Measurements from ENCODE around the gene FZD8.

FZD8 gene

GRCh38 chr10:35640474-35640873, 1.6 kb downstream of the FZD8 start:
- Histone ChIP-seq H4K8ac (ENCODE audit: low read depth, low read length) (no peak overlapping the region), H3K4me3 (ENCODE audit: low read length) (peak overlapping the region; percentile 69)
- no CpG with 5 or more reads among the region's 53 CpGs for WGBS (ENCODE audit: extremely low coverage, insufficient coverage, low lambda C conversion rate)

GRCh38 chr10:35639728-35640401, 2.2 kb downstream of the FZD8 start:
- WGBS (ENCODE audit: extremely low coverage, insufficient coverage, low lambda C conversion rate), result no CpG with 5 or more reads among the region's 83 CpGs
- Histone ChIP-seq H3K4ac (ENCODE audit: low read depth, low read length) (peak overlapping the region; percentile 63), H3K36me3 (ENCODE audit: control insufficient read depth, insufficient read depth, low read length) (no peaks in the 10 kb centered on the region), H3K9ac (ENCODE audit: low read length) (peak overlapping the region; percentile 80), H3K4me1 (ENCODE audit: control insufficient read depth, low read depth, low read length) (peaks cover 3% of the 10 kb centered on the region), H3K79me2 (ENCODE audit: control insufficient read depth, insufficient read depth, low read length) (peaks cover 5% of the 10 kb centered on the region), H3K27me3 (ENCODE audit: insufficient read depth, low read length, poor library complexity) (no peaks in the 10 kb centered on the region), H4K5ac (ENCODE audit: low read length) (no peak overlapping the region), H3K27ac (ENCODE audit: low read depth, low read length) (peak overlapping the region; percentile 7), H3K23ac (ENCODE audit: low read length) (peak overlapping the region; percentile 99), H2BK5ac (ENCODE audit: low read length) (no peak overlapping the region), H3K79me1 (ENCODE audit: low read length) (no peaks in the 10 kb centered on the region), H2BK120ac (ENCODE audit: low read depth, low read length) (no peak overlapping the region), H4K8ac (ENCODE audit: low read depth, low read length) (no peak overlapping the region), H3K18ac (ENCODE audit: low read length) (peak overlapping the region; percentile 8), H3K4me2 (ENCODE audit: low read length) (peak overlapping the region; percentile 77), H2AK5ac (ENCODE audit: low read length) (no peak overlapping the region), H3K56ac (ENCODE audit: low read length) (peak overlapping the region; percentile 88), H2BK15ac (replicated peaks; ENCODE audit: low read depth) (no peak overlapping the region), H3K4me3 (ENCODE audit: low read length) (peak overlapping the region; percentile 69)
- DNase-seq, result peak; percentile 90

More at GRCh38 chr10:35640474-35640873, 1.6 kb downstream of the FZD8 start:
- Histone ChIP-seq H3K4me2 (ENCODE audit: low read length) (peak overlapping the region; percentile 62), H4K5ac (ENCODE audit: low read length) (no peak overlapping the region), H3K4ac (ENCODE audit: low read depth, low read length) (peak overlapping the region; percentile 82), H2BK120ac (ENCODE audit: low read depth, low read length) (no peak overlapping the region), H3K79me2 (ENCODE audit: control insufficient read depth, insufficient read depth, low read length) (peaks cover 5% of the 10 kb centered on the region), H3K79me1 (ENCODE audit: low read length) (no peaks in the 10 kb centered on the region), H2AK5ac (ENCODE audit: low read length) (no peak overlapping the region), H2BK15ac (replicated peaks; ENCODE audit: low read depth) (no peak overlapping the region), H3K23ac (ENCODE audit: low read length) (peak overlapping the region; percentile 52), H3K27ac (ENCODE audit: low read depth, low read length) (no peak overlapping the region), H2BK5ac (ENCODE audit: low read length) (no peak overlapping the region), H3K36me3 (ENCODE audit: control insufficient read depth, insufficient read depth, low read length) (no peaks in the 10 kb centered on the region), H3K27me3 (ENCODE audit: insufficient read depth, low read length, poor library complexity) (no peaks in the 10 kb centered on the region), H3K18ac (ENCODE audit: low read length) (peak overlapping the region; percentile 88), H3K56ac (ENCODE audit: low read length) (peak overlapping the region; percentile 88), H3K9ac (ENCODE audit: low read length) (peak overlapping the region; percentile 80), H3K4me1 (ENCODE audit: control insufficient read depth, low read depth, low read length) (peaks cover 3% of the 10 kb centered on the region)
- DNase-seq, result peak; percentile 89

- H3K9ac ChIP-seq (ENCODE audit: low read length), result peak overlapping the region; percentile 72
- peaks cover 2% of the 10 kb centered on the region for H3K4me1 ChIP-seq (ENCODE audit: control insufficient read depth, low read depth, low read length)
- no peaks in the 10 kb centered on the region for H3K79me1 ChIP-seq (ENCODE audit: low read length)
- peak overlapping the region; percentile 99 for H3K23ac ChIP-seq (ENCODE audit: low read length)
- peak overlapping the region; percentile 47 for H3K4me3 ChIP-seq (ENCODE audit: low read length)
- no peak overlapping the region for H2BK15ac ChIP-seq (replicated peaks; ENCODE audit: low read depth)
- peak overlapping the region; percentile 77 for H3K4me2 ChIP-seq (ENCODE audit: low read length)
- H4K8ac ChIP-seq (ENCODE audit: low read depth, low read length), result no peak overlapping the region
- H3K4ac ChIP-seq (ENCODE audit: low read depth, low read length), result peak overlapping the region; percentile 75
- WGBS (ENCODE audit: extremely low coverage, insufficient coverage, low lambda C conversion rate), result no CpG with 5 or more reads among the region's 57 CpGs
- peak overlapping the region; percentile 7 for H3K27ac ChIP-seq (ENCODE audit: low read depth, low read length)
- peak overlapping the region; percentile 77 for H3K56ac ChIP-seq (ENCODE audit: low read length)
- no peak overlapping the region for H2BK120ac ChIP-seq (ENCODE audit: low read depth, low read length)
- H3K18ac ChIP-seq (ENCODE audit: low read length), result peak overlapping the region; percentile 91
- H2BK5ac ChIP-seq (ENCODE audit: low read length), result no peak overlapping the region
- no peak overlapping the region for H2AK5ac ChIP-seq (ENCODE audit: low read length)
- no peaks in the 10 kb centered on the region for H3K36me3 ChIP-seq (ENCODE audit: control insufficient read depth, insufficient read depth, low read length)
- H3K79me2 ChIP-seq (ENCODE audit: control insufficient read depth, insufficient read depth, low read length), result peaks cover 5% of the 10 kb centered on the region
- DNase-seq, result peak; percentile 90
- H4K5ac ChIP-seq (ENCODE audit: low read length), result no peak overlapping the region
- H3K27me3 ChIP-seq (ENCODE audit: insufficient read depth, low read length, poor library complexity), result no peaks in the 10 kb centered on the region
Measured at GRCh38 chr10:35639021-35639727, 2.9 kb downstream of the FZD8 start.

DNA sequence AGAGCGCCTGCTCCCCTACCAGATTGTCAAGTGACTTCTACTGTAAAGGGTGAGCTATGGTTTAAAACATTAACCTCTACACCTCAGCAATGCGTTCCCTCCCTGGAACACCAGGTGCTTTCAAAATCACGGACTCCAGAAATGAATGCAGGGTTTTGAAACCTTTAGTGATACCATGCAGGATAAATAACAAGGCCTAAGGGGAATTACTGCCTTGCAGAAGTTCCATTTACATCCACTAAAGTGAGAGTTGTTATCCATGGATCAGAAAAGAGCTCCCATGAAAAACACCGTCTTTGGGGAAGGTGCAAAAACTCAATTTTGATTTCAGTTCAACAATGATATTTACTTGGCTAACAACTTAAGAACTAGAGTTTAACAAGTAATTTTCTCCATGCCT, 4.0 kb downstream of the FZD8 start:
- Histone ChIP-seq H3K4ac (ENCODE audit: low read depth, low read length) (no peak overlapping the region), H2AK5ac (ENCODE audit: low read length) (no peak overlapping the region), H3K36me3 (ENCODE audit: control insufficient read depth, insufficient read depth, low read length) (no peaks in the 10 kb centered on the region), H3K18ac (ENCODE audit: low read length) (no peak overlapping the region), H3K79me1 (ENCODE audit: low read length) (no peaks in the 10 kb centered on the region), H3K23ac (ENCODE audit: low read length) (no peak overlapping the region), H4K5ac (ENCODE audit: low read length) (no peak overlapping the region), H3K27me3 (ENCODE audit: insufficient read depth, low read length, poor library complexity) (no peaks in the 10 kb centered on the region), H2BK15ac (replicated peaks; ENCODE audit: low read depth) (no peak overlapping the region), H3K4me2 (ENCODE audit: low read length) (peak overlapping the region; percentile 0), H3K27ac (ENCODE audit: low read depth, low read length) (no peak overlapping the region), H3K4me1 (ENCODE audit: control insufficient read depth, low read depth, low read length) (peaks cover 2% of the 10 kb centered on the region), H3K56ac (ENCODE audit: low read length) (no peak overlapping the region), H4K8ac (ENCODE audit: low read depth, low read length) (no peak overlapping the region), H2BK120ac (ENCODE audit: low read depth, low read length) (no peak overlapping the region), H3K9ac (ENCODE audit: low read length) (no peak overlapping the region), H2BK5ac (ENCODE audit: low read length) (no peak overlapping the region), H3K79me2 (ENCODE audit: control insufficient read depth, insufficient read depth, low read length) (peaks cover 5% of the 10 kb centered on the region), H3K4me3 (ENCODE audit: low read length) (no peak overlapping the region)
- no peak for DNase-seq
- WGBS (ENCODE audit: extremely low coverage, insufficient coverage, low lambda C conversion rate), result no CpG with 5 or more reads among the region's 4 CpGs

DNA sequence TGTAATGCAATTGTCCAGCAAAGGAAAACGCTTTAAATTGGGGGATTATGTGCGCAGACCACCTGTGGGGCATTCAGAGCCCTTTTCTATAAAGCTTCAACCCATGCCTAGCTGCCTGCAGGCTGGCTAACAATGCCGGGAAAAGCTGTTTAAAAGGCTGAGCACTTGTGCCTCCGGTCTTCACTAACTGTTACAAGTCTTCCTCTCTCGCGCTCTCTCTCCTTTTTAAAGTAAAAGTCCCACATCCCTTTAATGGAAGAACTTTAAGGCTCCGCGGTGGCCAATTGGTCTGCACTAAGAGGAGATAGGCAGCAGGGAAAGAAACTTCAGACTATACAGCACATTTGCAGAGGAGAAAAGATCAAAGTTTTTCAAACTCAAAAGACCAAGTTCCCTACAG, 4.6 kb downstream of the FZD8 start:
- no CpG with 5 or more reads among the region's 8 CpGs for WGBS (ENCODE audit: extremely low coverage, insufficient coverage, low lambda C conversion rate)
- Histone ChIP-seq H3K79me1 (ENCODE audit: low read length) (no peaks in the 10 kb centered on the region), H2BK15ac (replicated peaks; ENCODE audit: low read depth) (no peak overlapping the region), H2BK120ac (ENCODE audit: low read depth, low read length) (no peak overlapping the region), H4K5ac (ENCODE audit: low read length) (no peak overlapping the region), H3K27ac (ENCODE audit: low read depth, low read length) (no peak overlapping the region), H3K23ac (ENCODE audit: low read length) (no peak overlapping the region), H3K18ac (ENCODE audit: low read length) (no peak overlapping the region), H3K36me3 (ENCODE audit: control insufficient read depth, insufficient read depth, low read length) (no peaks in the 10 kb centered on the region), H3K56ac (ENCODE audit: low read length) (no peak overlapping the region), H3K27me3 (ENCODE audit: insufficient read depth, low read length, poor library complexity) (no peaks in the 10 kb centered on the region), H3K79me2 (ENCODE audit: control insufficient read depth, insufficient read depth, low read length) (peaks cover 5% of the 10 kb centered on the region), H3K4me1 (ENCODE audit: control insufficient read depth, low read depth, low read length) (peaks cover 2% of the 10 kb centered on the region), H4K8ac (ENCODE audit: low read depth, low read length) (no peak overlapping the region), H3K9ac (ENCODE audit: low read length) (no peak overlapping the region), H3K4ac (ENCODE audit: low read depth, low read length) (no peak overlapping the region), H3K4me2 (ENCODE audit: low read length) (peak overlapping the region; percentile 13), H2AK5ac (ENCODE audit: low read length) (no peak overlapping the region), H3K4me3 (ENCODE audit: low read length) (no peak overlapping the region), H2BK5ac (ENCODE audit: low read length) (no peak overlapping the region)
- peak; percentile 79 for DNase-seq
